Ovary (tissue), 9 donors: ENCODE data around the gene CPEB2. TPM values are rescaled to one million over a fixed set of nuclear protein-coding genes. Genes with fewer than 3 reads are reported as not detected.

Source experiments
- DNase-seq, 5 donors: peaks; one replicate each; pipeline ENCODE4 v3.0.0-alpha.2; 2019 to 2020
- H3K27ac ChIP-seq, 2 donors: fragments of 200-600 bp; one replicate each; pipeline versions ENCODE4 v1.5.1 to v1.8.0; 2019 to 2022
- H3K27me3 ChIP-seq: fragments of 200-600 bp; one replicate; pipeline ENCODE4 v1.8.0; 2022
- H3K36me3 ChIP-seq: fragments of 200-600 bp; sonication (generic); one replicate; pipeline ENCODE4 v1.5.1; 2019
- H3K4me1 ChIP-seq: one replicate; pipeline ENCODE4 v1.8.1; 2013; ENCODE audit warnings: mild to moderate bottlenecking, moderate library complexity; ENCODE audit not compliant: insufficient read depth
- H3K4me3 ChIP-seq: fragments of 200-600 bp; sonication (generic); one replicate; pipeline ENCODE4 v1.5.1; 2017
- H3K9me3 ChIP-seq, 2 donors: fragments of 200-600 bp in 1 of 2; sonication (generic) in 1 of 2; one replicate each; pipeline versions ENCODE4 v1.5.1 to v1.8.1; 2013 to 2019; ENCODE audit warnings: mild to moderate bottlenecking in 1 of 2, moderate library complexity in 1 of 2
- EP300 ChIP-seq: sonication (generic); formaldehyde crosslinking; IDR thresholded peaks from one replicate; pipeline ENCODE4 v1.6.1; 2017; ENCODE audit warnings: antibody characterized with exemption
- POLR2A ChIP-seq: fragments of 450-650 bp; IDR thresholded peaks from one replicate; pipeline ENCODE4 v1.6.1; 2017; ENCODE audit warnings: antibody characterized with exemption, mild to moderate bottlenecking, moderate library complexity
- WGBS, 3 donors: extraction: QIAGEN DNeasy Blood & Tissue Kit in 1 of 3; methylation state at CpG; one replicate each; pipeline versions ENCODE4 v1.1.5 to v1.1.7; 2013 to 2017; 5-methylcytosine and 5-hydroxymethylcytosine counted together
- intact Hi-C, 4 donors: fragments of 100-400 bp; cut with DNase I; formaldehyde crosslinking; loops; one replicate each; pipeline versions ENCODE4 v1.11.0 to v1.15.1; 2022 to 2023
- polyA plus RNA-seq, 2 donors: library from polyadenylated mRNA; stranded (reverse); fragments of 200-250 nt in 1 of 2; fragments of 350-450 nt in 1 of 2; fragmentation: Illumina TruSeq in 1 of 2; extraction: RNeasy Lipid Tissue Mini Kit (QIAGEN cat#74804) in 1 of 2; gene quantifications; one replicate each; pipeline ENCODE4 v1.2.3, GENCODE V29; 2013 to 2014
- total RNA-seq, 7 donors: library from RNA; depleted of rRNA in 2 of 7; stranded (reverse); fragments of >200 nt in 2 of 7; fragmentation: NEBNext Ultra II Directional in 3 of 7; extraction: Animal tissue kit (Norgen Biotek cat#: 25700) in 3 of 7; gene quantifications; one replicate each; pipeline versions ENCODE4 v1.1.0 to v1.2.4, GENCODE V29; 2016 to 2023
- TF ChIP-seq, protein P1 (sequence below), 3 donors: fragments of 450-650 bp in 2 of 3; fragments of 200-600 bp in 1 of 3; IDR thresholded peaks; one replicate each; pipeline versions ENCODE4 v1.5.1 to v1.8.0; 2016 to 2022; ENCODE audit warnings: antibody characterized with exemption in 3 of 3, mild to moderate bottlenecking in 1 of 3
- donor health status: DM: no; HTN: no; CAD: no; lungs with moderate emphysema.
- donor health status: DM: no; HTN: no; CAD: no.
- donor health status: Bipolar disorder and iron deficiency.
- donor health status: DM: yes; HTN: yes; CAD: no.
- donor health status: DM: no; HTN: no; CAD: no.
- donor health status: DM: yes; HTN: yes; CAD: no.

CPEB2 gene
- total and polyA plus RNA-seq, 9 donors: 4.4 to 18.6 (median 14.5) TPM

DNA sequence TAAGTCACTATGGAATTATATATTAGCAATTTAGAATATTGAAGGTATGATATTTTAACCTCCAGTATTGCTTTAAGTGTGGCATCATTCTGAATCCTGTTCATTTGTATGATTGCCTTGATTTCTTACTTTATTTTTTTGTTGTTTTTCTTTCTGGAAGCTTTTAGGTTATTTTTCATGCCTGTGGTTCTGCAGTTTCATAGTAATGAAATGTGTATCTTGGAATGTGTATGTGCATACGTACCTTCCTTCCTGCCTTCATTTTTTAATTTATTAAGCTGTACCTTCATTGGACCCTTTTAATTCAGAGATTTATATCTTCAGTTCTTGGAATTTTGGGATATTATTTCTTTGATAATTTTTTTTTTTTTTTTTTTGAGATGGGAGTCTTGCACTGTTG lies 22.1 kb downstream of the CPEB2 start:
- peaks cover 4% of the 10 kb centered on the region for H3K4me1 ChIP-seq
- H3K27me3 ChIP-seq: no peaks in the 10 kb centered on the region
- no peak for DNase-seq
- H3K9me3 ChIP-seq: no peaks in the 10 kb centered on the region
- WGBS, 3 donors: 0% methylated on average over 1 of the region's 1 CpG
- intact Hi-C loops: no loop called here
- no peaks in the 10 kb centered on the region for H3K36me3 ChIP-seq
- no peak for TF ChIP-seq POLR2A
- TF ChIP-seq EP300: no peak
- TF ChIP-seq, protein P1, sequence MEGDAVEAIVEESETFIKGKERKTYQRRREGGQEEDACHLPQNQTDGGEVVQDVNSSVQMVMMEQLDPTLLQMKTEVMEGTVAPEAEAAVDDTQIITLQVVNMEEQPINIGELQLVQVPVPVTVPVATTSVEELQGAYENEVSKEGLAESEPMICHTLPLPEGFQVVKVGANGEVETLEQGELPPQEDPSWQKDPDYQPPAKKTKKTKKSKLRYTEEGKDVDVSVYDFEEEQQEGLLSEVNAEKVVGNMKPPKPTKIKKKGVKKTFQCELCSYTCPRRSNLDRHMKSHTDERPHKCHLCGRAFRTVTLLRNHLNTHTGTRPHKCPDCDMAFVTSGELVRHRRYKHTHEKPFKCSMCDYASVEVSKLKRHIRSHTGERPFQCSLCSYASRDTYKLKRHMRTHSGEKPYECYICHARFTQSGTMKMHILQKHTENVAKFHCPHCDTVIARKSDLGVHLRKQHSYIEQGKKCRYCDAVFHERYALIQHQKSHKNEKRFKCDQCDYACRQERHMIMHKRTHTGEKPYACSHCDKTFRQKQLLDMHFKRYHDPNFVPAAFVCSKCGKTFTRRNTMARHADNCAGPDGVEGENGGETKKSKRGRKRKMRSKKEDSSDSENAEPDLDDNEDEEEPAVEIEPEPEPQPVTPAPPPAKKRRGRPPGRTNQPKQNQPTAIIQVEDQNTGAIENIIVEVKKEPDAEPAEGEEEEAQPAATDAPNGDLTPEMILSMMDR (IDR thresholded peaks at IDR 0.05): no peak
- H3K27ac ChIP-seq: no peak overlapping the region
- no peak overlapping the region for H3K4me3 ChIP-seq

DNA sequence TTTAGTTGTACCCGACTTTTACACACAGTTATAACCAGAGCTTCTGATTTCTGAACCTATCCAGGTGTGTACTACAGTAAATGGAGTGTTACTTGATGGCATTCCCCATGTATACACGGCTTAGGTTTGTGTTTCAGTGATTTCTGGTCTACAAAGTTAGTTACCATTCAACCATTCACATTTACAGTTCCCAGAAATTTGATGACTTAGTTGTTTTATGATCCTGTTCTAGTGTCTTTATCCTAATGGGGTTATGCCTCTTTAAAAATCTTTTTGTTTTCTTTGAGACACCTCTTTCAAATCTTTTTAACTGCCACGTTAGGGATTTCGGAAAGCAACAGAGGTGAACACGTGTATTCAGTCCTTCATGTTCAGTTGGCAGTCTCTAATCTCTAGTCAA lies 23.4 kb downstream of the CPEB2 start:
- Histone ChIP-seq H3K4me3 (no peak overlapping the region), H3K27me3 (no peaks in the 10 kb centered on the region), H3K4me1 (peaks cover 2% of the 10 kb centered on the region), H3K36me3 (no peaks in the 10 kb centered on the region), H3K9me3 (no peaks in the 10 kb centered on the region), H3K27ac (no peak overlapping the region)
- TF ChIP-seq POLR2A: no peak
- no peak for TF ChIP-seq EP300
- TF ChIP-seq, protein P1 (IDR thresholded peaks at IDR 0.05): no peak
- intact Hi-C loops: no loop called here
- 88 to 93% (median 91%) methylated on average over 5 of the region's 5 CpGs for WGBS, 3 donors
- DNase-seq: no peak

GRCh38 chr4:15027921-15028435 lies 25.7 kb downstream of the CPEB2 start:
- WGBS, 3 donors: 90 to 98% (median 94%) methylated on average over 1 of the region's 1 CpG
- TF ChIP-seq, protein P1 (IDR thresholded peaks at IDR 0.05): no peak
- TF ChIP-seq POLR2A: no peak
- TF ChIP-seq EP300: no peak
- peaks cover 2% of the 10 kb centered on the region for H3K4me1 ChIP-seq

DNA sequence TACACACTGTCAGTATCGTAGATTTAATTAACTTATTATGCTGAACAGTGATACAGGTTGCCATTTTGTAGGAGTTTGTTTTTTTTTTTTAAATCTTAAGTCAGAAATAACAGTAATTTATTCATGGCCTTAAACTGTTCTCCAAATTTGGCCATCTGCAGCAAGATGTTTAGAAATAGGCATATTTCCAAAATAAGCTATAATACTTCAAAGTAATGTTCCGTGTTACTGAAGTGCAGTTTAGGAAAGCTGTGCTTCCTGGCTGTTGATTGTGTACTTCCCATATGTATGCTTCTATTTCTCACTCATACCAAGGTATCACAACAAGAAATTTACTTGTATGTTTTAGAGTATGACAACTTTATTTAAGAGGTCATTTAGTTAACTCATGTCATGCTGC lies 28.9 kb downstream of the CPEB2 start:
- H3K4me3 ChIP-seq: no peak overlapping the region

More at GRCh38 chr4:15027921-15028435, 25.7 kb downstream of the CPEB2 start:
- Histone ChIP-seq H3K27me3 (no peaks in the 10 kb centered on the region), H3K4me3 (no peak overlapping the region), H3K9me3 (no peaks in the 10 kb centered on the region), H3K27ac (no peak overlapping the region), H3K36me3 (no peaks in the 10 kb centered on the region)
- no peak for DNase-seq
- intact Hi-C loops: no loop called here

DNA sequence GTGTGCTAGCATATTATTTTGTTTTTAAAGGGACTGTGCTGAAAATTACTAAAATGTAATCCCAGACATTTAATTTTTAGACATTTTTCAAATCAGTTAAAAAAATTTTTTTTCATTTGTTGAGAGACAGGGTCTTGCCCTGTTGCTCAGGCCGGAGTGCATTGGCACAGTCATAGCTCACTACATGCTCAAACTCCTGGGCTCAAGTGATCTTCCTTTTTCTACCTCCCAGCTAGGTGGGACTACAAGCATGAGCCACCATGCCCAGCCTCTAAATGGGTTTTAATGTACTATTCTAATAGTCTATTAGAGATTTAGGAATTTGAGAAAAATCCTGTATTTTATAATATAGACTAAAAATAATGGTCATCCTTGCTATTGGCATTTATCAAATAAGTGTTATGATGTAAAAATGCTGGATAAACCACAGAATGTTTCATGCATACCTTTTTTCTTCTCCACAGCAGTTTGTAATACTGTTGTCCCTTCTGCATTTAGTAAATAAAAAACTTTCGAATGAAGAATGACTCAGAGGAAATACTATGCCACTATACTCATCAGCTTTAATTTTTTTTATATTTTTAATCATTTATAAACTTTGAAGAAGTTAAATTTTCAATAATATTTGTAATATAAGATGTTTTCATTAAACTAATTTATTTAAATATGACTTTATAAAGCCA lies 29.9 kb downstream of the CPEB2 start:
- DNase-seq: no peak
- no peaks in the 10 kb centered on the region for H3K27me3 ChIP-seq
- no peak overlapping the region for H3K4me3 ChIP-seq
- no peaks in the 10 kb centered on the region for H3K36me3 ChIP-seq
- intact Hi-C loops: no loop called here
- H3K4me1 ChIP-seq: peaks cover 3% of the 10 kb centered on the region
- no peak overlapping the region for H3K27ac ChIP-seq
- TF ChIP-seq POLR2A (no peak), EP300 (no peak)
- TF ChIP-seq, protein P1 (IDR thresholded peaks at IDR 0.05): no peak
- 53 to 63% (median 58%) methylated on average over 2 of the region's 2 CpGs for WGBS, 3 donors
- H3K9me3 ChIP-seq: no peaks in the 10 kb centered on the region

More for the DNA sequence above, 28.9 kb downstream of the CPEB2 start:
- H3K4me1 ChIP-seq: peaks cover 3% of the 10 kb centered on the region
- H3K27ac ChIP-seq: no peak overlapping the region
- H3K27me3 ChIP-seq: no peaks in the 10 kb centered on the region
- intact Hi-C loops: no loop called here
- 52 to 56% (median 54%) methylated on average over 2 of the region's 2 CpGs for WGBS, 3 donors
- no peak for TF ChIP-seq EP300
- no peak for DNase-seq
- no peaks in the 10 kb centered on the region for H3K9me3 ChIP-seq
- no peaks in the 10 kb centered on the region for H3K36me3 ChIP-seq
